HUDEP-2 (cell line): ENCODE data around the gene ZNF688.

Source experiments
- DNase-seq, 76 experiments: peaks; one replicate each; lab custom pipeline; 2025; ENCODE audit not compliant: unreplicated experiment in 76 of 76; lab: John Stamatoyannopoulos, UW

ZNF688 gene

DNA sequence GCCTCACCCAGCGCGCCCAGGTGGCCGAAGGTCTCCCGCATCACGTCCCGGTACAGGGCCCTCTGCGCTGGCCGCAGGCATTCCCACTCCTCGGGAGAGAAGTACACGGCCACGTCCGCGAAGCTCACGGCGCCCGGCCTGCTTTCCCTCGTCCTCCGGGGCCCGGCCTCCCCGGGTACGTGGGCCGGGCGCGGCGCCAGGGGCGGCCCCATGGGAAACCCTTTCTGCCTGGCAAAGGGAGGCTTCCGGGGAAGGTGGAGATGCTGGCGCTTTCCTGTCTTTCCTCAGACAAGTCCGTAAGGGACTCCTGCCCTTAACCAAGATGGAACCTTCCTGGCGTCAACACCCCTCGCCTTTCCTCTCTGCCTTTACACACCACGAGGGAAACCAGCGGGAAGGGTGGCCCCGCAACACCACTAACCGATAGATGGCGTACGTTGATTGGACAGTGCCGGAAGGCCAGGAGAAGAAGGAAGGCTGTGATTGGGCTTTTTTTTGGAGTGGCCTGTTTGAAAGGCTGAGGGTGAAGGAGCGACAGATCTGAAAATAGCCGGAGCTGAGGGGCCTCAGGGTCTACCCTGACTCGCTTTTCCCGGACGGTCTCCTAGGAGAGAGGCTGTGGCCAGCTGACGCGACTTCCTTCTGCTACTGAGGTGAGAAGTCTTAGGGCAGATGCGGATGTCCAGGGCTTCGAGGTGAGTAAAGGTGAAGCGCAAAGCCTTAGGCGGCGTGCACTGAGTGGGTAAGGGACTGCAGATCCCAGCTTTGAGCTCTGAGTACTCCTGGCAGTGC, 14.1 kb upstream of the ZNF688 start, which contains the start of gene ZNF785:
Gene ZNF785, minus strand, starts transcription at position 298 of the 792 bp plus-strand sequence. Its CDS starts 86 bp downstream, at position 212.
- peak in 74 of 76 experiments; percentile 74 to 98 (median 94) for DNase-seq

- peak in 11 of 76 experiments; percentile 17 to 75 (median 43) for DNase-seq
Measured at GRCh38 chr16:30585022-30585399, 13.5 kb upstream of the ZNF688 start.

GRCh38 chr16:30582611-30583340, 11.3 kb upstream of the ZNF688 start:
- no peak for DNase-seq

GRCh38 chr16:30581457-30581856, 9.9 kb upstream of the ZNF688 start:
- no peak for DNase-seq

GRCh38 chr16:30574678-30575077, 3.2 kb upstream of the ZNF688 start:
- DNase-seq, result no peak

DNA sequence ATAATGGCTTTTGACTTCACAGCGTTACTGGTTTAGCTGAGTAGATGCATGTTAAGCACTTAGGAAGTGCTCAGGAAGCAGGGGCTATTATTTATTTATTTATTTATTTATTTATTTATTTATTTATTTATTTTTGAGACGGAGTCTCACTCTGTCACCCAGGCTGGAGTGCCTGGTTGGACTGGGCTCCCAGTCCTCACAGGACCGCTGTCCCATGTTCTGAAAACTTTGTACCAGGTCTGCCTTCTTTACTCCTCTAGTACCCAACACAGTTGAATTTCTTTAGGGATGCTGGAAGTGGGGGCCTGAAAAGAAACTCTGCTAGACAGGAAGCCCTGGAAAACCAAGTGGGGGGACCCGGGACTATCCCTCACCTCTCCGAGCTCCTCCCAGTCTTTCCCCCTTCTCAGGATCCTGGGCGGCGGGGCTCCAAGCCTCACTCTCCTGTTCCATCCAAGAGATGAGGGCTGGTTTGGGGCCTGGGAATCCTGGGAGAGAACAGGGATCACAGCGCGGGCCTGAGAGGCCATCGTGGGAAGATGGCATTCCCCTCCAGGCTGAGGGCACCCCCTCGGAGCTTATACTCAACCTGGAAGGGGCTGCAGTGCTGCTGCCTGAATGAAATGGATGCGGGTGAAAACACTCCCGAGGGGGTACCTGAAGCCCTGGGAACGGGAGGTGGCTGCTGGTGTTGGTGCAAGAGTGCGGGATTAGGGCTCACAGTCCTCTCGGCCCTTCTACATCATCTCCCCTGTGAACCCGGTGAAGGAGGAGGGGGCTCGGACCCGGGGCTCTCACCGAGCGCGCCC, 674 bp downstream of the ZNF688 start:
- DNase-seq, result peak in 1 of 76 experiments; percentile 51

DNA sequence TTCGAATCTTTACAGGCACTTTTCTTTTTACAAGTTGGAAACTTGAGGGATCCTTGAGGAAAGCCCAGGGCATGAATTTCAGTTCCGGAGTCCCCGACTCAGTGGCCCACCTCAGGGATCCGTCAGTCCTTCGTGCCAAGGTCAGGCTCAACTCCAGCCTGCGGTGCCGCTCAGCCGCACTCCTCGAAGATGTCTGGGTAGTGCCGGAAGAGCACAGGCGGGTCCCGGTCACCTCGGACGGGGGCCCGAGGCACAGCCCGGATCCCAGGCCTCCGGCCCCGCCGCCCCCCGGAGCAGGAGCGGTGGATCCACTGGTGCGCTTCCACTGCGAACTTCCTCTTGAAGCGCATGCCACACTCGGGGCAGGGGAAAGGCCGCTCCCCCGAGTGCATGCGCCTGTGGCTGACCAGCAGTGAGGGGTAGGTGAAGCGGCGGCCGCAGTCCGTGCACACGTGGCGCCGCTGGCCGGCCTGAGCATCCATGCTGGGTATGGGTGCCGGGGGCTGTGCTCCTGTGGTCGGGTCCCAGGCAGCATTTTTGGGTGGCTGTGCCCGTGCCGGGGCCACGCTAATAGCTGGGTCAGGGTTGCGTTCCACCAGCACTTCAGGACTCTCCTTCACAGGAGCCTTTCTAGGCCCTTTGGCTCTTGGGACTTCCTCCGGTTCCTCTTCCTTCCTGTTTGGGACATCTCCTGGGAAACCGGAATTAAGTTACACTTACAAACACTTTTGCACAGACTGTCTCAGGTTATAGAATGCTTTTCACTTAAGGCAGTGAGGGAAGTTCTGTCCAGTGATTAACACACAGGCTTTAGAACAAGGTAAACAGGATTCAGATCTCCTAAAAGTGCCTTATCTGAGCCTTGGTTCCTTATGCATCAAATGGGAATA, 1.5 kb downstream of the ZNF688 start:
- DNase-seq, result no peak

- no peak for DNase-seq
Measured at GRCh38 chr16:30569281-30569680, 2.2 kb downstream of the ZNF688 start.

DNA sequence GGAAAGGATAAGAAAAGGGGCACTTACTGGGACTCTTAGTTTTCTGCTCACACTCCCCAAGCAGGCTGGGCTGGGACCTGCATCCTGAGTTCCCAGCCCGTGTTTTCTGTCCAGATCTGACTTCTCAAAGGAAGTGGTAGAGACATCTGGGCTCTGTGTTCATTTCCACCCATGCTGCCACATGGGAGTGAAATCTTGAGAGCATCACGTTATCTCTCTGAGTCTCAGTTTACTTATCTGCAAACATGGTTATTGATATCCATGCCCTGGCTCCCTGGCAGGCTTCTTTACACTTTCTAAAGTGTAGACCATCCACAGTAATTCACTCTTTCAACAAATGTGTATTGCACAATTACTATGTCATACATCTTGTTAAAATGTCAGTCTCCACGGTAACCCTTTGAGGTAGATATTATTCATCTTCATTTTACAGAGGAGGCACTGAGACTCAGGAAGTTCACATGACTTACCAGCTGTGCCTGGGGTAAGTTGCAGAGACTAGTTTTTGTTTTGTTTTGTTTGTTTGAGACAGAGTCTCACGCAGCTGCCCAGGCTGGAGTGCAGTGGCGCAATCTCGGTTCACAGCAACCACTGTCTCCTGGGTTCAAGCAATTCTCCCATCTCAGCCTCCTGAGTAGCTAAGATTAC, 3.4 kb downstream of the ZNF688 start:
- DNase-seq, result no peak

DNA sequence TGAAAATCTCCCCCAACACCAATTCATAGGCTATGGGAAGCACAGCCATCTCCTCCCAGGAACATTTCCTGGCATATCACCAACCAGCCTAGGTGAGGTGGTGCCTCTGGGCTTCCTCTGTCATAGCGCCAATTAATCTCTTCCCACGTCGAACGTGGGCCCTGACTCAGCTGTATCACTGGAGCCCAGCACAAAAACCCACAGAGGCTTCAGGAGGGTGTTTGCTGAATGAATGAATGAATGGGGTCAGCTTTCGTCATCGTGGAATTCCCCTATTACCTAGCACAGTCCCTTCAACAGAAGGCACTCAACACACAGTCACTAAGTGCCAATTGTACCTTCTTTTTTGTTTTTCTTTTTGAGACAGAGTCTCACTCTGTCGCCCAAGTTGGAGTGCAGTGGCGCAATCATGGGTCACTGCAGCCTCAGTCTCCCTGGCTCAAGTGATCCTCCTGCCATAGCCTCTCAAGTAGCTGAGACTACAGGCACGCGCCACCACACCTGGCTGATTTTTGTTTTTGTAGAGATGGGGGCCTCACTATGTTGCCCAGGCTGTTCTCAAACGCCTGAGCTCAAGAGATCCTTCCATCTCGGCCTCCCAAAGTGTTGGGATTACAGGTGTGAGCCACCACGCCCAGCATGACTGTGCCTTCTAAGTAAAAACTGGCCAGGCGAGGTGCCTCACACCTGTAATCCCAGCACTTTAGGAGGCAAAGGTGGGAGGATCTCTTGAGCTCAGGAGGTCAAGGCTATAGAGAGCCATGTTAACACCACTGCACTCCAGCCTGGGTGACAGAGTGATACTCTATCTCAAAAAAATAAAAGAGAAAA, 4.1 kb downstream of the ZNF688 start:
- no peak for DNase-seq

- DNase-seq, result no peak
Measured at GRCh38 chr16:30566531-30566930, 5.0 kb downstream of the ZNF688 start.

GRCh38 chr16:30565984-30566383, 5.5 kb downstream of the ZNF688 start:
- DNase-seq, result no peak

DNA sequence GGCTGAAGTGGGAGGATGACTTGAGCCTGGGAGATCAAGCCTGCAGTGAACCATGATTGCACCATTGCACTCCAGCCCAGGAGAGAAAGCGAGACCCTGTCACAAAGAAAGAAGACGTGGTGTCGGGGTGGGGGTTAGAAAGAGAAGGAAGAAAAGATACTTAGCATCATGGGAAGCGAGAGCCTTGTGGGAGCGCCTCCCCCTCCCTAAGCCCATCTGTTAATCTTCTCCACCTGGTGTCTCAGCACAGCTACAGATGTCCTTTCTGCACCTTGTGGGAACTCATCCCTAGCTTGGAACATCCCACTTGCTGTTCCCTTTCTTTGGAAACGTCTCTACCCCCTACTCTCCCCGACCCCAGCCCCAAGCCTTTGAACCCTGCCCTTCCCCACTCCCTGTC, 6.0 kb downstream of the ZNF688 start:
- no peak for DNase-seq

GRCh38 chr16:30562021-30562420, 9.5 kb downstream of the ZNF688 start:
- DNase-seq, result no peak

DNA sequence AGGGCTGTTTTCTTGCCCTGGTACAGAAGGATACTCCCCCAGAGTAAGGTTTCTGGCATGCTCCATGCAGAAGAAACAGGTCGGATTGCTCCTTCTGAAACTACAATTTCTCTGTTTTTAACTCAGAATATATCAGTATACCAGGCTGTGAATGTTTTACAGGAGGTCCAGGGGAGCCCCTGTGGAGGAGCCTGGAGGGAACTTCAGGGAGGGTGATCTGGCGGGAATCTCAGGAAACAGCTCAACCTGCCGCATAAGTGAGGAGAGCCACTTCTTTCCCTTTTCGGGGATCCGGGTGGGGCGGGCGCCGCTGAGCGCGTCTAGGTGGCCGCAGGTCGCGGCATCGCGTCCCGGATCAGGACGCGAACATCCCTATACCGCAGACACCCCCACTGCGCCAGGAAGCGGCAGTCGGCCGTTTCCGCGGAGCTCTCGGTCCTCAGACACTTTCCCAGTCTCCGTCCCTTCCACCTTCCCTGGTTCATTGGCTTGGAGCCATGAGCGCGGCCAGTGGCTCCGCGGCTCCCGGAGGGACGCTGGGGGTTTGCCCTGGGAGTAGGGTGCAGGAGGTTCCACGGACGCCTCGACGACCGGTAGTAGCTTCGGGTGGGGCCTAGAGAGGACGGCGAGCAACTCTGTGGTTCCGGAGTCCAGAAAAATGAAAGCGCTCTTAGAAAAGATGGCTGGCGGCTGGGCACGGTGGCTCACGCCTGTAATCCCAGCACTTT, 10.3 kb downstream of the ZNF688 start:
- DNase-seq, result no peak

DNA sequence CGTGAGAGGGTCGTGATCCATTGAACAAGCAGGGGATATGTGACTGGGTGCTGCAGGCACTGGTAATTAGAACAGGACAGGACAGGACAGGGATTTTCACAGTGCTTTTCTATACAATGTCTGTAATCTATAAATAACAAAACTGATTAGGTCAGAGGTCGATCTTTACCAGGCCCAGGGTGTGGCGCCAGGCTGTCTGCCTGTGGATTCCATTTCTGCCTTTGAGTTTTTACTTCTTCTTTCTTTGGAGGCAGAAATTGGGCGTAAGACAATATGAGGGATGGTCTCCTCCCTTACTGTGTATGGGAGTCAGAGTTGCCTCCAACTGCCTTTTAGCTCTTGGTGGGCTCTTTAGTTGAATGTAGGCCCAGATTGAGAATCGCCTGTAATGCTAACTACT, 11.8 kb downstream of the ZNF688 start:
- peak in 1 of 76 experiments; percentile 20 for DNase-seq

DNA sequence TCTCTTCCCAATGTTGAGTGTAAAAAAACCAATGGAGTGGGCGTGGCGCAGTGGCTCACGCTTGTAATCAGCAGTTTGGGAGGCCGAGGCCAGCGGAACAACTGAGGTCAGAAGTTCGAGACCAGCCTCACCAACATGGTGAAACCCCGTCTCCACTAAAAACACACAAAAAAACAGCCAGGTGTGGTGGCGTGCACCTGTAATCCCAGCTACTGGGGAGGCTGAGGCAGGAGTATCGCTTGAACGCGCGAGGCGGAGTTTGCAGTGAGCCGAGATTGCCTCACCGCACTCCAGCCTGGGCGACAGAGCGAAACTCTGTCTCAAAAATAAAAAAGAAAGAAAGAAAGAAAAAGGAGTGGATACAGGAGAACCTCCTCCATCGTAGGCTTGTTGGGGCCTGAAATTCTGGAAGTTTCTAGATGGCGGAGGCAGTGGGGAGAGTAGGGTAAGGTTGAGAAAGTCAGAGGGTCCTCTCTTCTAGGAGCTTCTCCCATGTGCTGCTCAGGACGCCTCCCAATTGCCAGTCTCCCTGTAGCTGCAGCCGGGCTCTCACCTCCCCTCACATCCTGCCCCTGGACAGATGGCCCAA, 12.6 kb downstream of the ZNF688 start:
- no peak for DNase-seq
